GM21526 (cell line): ENCODE data around the gene CTRB1.
A peak's percentile ranks its signal among the peaks of the same experiment; 100 is the strongest.
"Not testable (repeated sequence)": the region's sequence is repeated elsewhere in the genome, so short reads cannot be mapped to it uniquely, and the experiment has no call there.

Source experiments
- ATAC-seq: cut with Tn5 transposase; IDR thresholded peaks from one replicate; pipeline ENCODE4 v1.9.1; 2021; ENCODE audit warnings: moderate library complexity; ENCODE audit not compliant: unreplicated experiment, low FRiP score

The CTRB1 gene

GRCh38 chr16:75238132-75238852 is 19.5 kb downstream of the CTRB1 start:
- ATAC-seq = no peak

- no peak for ATAC-seq
These were observed 20.2 kb downstream of the CTRB1 start for GRCh38 chr16:75238853-75239541.

- ATAC-seq = no peak
These were observed 20.8 kb downstream of the CTRB1 start for GRCh38 chr16:75239542-75240122.

- not testable (repeated sequence) for ATAC-seq
These were observed 21.8 kb downstream of the CTRB1 start for GRCh38 chr16:75240633-75241032.

- ATAC-seq = no peak
These were observed 22.6 kb downstream of the CTRB1 start for GRCh38 chr16:75241412-75241811.

GRCh38 chr16:75241955-75242354 is 23.2 kb downstream of the CTRB1 start:
- no peak for ATAC-seq

GRCh38 chr16:75242436-75243078 is 23.8 kb downstream of the CTRB1 start:
- ATAC-seq = not testable (repeated sequence)

- no peak for ATAC-seq
These were observed 25.0 kb downstream of the CTRB1 start for GRCh38 chr16:75243667-75244224.

GRCh38 chr16:75244225-75244809 is 25.5 kb downstream of the CTRB1 start:
- ATAC-seq = no peak

GRCh38 chr16:75244844-75245758 is 26.3 kb downstream of the CTRB1 start:
- ATAC-seq = no peak

- ATAC-seq = no peak
These were observed 27.9 kb downstream of the CTRB1 start for GRCh38 chr16:75246504-75247205.

- ATAC-seq = no peak
These were observed 28.5 kb downstream of the CTRB1 start for GRCh38 chr16:75247249-75247648.

- no peak for ATAC-seq
These were observed 29.4 kb downstream of the CTRB1 start for GRCh38 chr16:75248142-75248535.

- no peak for ATAC-seq
These were observed 30.0 kb downstream of the CTRB1 start for GRCh38 chr16:75248536-75249380.

- ATAC-seq = no peak
These were observed 30.7 kb downstream of the CTRB1 start for GRCh38 chr16:75249441-75249840.

- no peak for ATAC-seq
These were observed 31.5 kb downstream of the CTRB1 start for GRCh38 chr16:75250089-75250808.

GRCh38 chr16:75250809-75251279 is 32.1 kb downstream of the CTRB1 start:
- peak; percentile 22 for ATAC-seq
